IMR-90 (cell line): ENCODE measurements around the gene PRKCB. TPM values are rescaled to one million over a fixed set of nuclear protein-coding genes. Genes with fewer than 3 reads are reported as not detected.

Experiments used
- ATAC-seq: fragments of 200-7000 bp; cut with Tn5 transposase; 2 replicates; pipeline ENCODE4 v1.9.1; 2020; ENCODE audit warnings: low read depth, mild to moderate bottlenecking, moderate library complexity
- BruUV-seq: library from RNA; stranded (reverse); fragments of 400-500 nt; replicated peaks from 2 replicates; lab custom pipeline; 2021; lab: Mats Ljungman, UMichigan
- CTCF ChIA-PET: fragments of 300-600 bp; formaldehyde crosslinking; extraction: SDS; loops from one replicate; lab custom pipeline; 2021; ENCODE audit warnings: antibody characterized with exemption; lab: Yijun Ruan, JAX
- POLR2A ChIA-PET: fragments of 300-600 bp; sonication (Branson Sonifier 250); formaldehyde crosslinking; loops from one replicate; lab custom pipeline; 2022; ENCODE audit warnings: antibody characterized with exemption; ENCODE audit not compliant: unreplicated experiment; lab: Charles Lee
- DNase-seq: peaks from one replicate; pipeline ENCODE4 v3.0.0; 2013
- H2AFZ ChIP-seq: replicated peaks from 2 replicates; pipeline ENCODE3; 2013; ENCODE audit warnings: low read length, mild to moderate bottlenecking; ENCODE audit not compliant: poor library complexity
- H2AK5ac ChIP-seq: 2 replicates; pipeline ENCODE4 v1.6.1; 2013; ENCODE audit warnings: low read depth, low read length, inconsistent platforms
- H2AK9ac ChIP-seq: replicated peaks from 2 replicates; pipeline ENCODE3; 2013; ENCODE audit warnings: mild to moderate bottlenecking, low read depth, low read length, moderate library complexity; ENCODE audit not compliant: poor library complexity
- H2BK120ac ChIP-seq: 2 replicates; pipeline ENCODE4 v1.6.1; 2013; ENCODE audit warnings: low read depth, low read length, inconsistent platforms
- H2BK15ac ChIP-seq: 3 replicates; pipeline ENCODE4 v1.6.1; 2013; ENCODE audit warnings: low read depth, low read length, inconsistent platforms
- H2BK20ac ChIP-seq: 2 replicates; pipeline ENCODE4 v1.6.1; 2013; ENCODE audit warnings: low read depth, mild to moderate bottlenecking, inconsistent platforms, low read length, moderate library complexity
- H2BK5ac ChIP-seq: 2 replicates; pipeline ENCODE4 v1.6.1; 2013; ENCODE audit warnings: mild to moderate bottlenecking, low read depth, low read length, inconsistent platforms; ENCODE audit not compliant: poor library complexity, severe bottlenecking
- H3K14ac ChIP-seq: replicated peaks from 2 replicates; pipeline ENCODE4 v1.6.1; 2013; ENCODE audit warnings: low read depth, low read length, inconsistent platforms
- H3K18ac ChIP-seq: 2 replicates; pipeline ENCODE4 v1.6.1; 2013; ENCODE audit warnings: low read depth, low read length, control low read depth
- H3K23ac ChIP-seq: 2 replicates; pipeline ENCODE4 v1.6.1; 2013; ENCODE audit warnings: low read depth, low read length, inconsistent platforms
- H3K27ac ChIP-seq: 2 replicates; pipeline ENCODE4 v1.5.1; 2013; ENCODE audit warnings: mild to moderate bottlenecking, control low read depth, low read length; ENCODE audit not compliant: insufficient read depth
- H3K27me3 ChIP-seq: 2 replicates; pipeline ENCODE4 v1.6.1; 2013; ENCODE audit warnings: low read length; ENCODE audit not compliant: control insufficient read depth, insufficient read depth
- H3K36me3 ChIP-seq: 2 replicates; pipeline ENCODE4 v1.6.1; 2013; ENCODE audit warnings: low read length, mixed read lengths; ENCODE audit not compliant: control insufficient read depth, insufficient read depth
- H3K4ac ChIP-seq: 2 replicates; pipeline ENCODE4 v1.6.1; 2013; ENCODE audit warnings: low read depth, low read length, inconsistent platforms
- H3K4me1 ChIP-seq: 2 replicates; pipeline ENCODE4 v1.6.1; 2013; ENCODE audit warnings: low read length, mixed read lengths; ENCODE audit not compliant: control insufficient read depth, insufficient read depth
- H3K4me2 ChIP-seq: 2 replicates; pipeline ENCODE4 v1.6.1; 2013; ENCODE audit warnings: low read depth, mild to moderate bottlenecking, control low read depth, low read length, moderate library complexity
- H3K4me3 ChIP-seq: 2 replicates; pipeline ENCODE4 v1.5.1; 2013; ENCODE audit warnings: low read depth, mild to moderate bottlenecking, control low read depth, low read length, moderate library complexity; ENCODE audit not compliant: insufficient read depth
- H3K56ac ChIP-seq: 2 replicates; pipeline ENCODE4 v1.6.1; 2013; ENCODE audit warnings: low read length, inconsistent platforms; ENCODE audit not compliant: insufficient read depth; ENCODE audit errors: extremely low read depth
- H3K79me1 ChIP-seq, 2 experiments: 2 replicates each; pipeline ENCODE4 v1.6.1; 2013; ENCODE audit warnings: low read length in 2 of 2, inconsistent platforms in 1 of 2, low read depth in 1 of 2
- H3K9ac ChIP-seq: 2 replicates; pipeline ENCODE4 v1.6.1; 2013; ENCODE audit warnings: low read depth, low read length, control low read depth
- H3K9me1 ChIP-seq: 2 replicates; pipeline ENCODE4 v1.6.1; 2013; ENCODE audit warnings: low read length, inconsistent platforms; ENCODE audit not compliant: insufficient read depth
- H3K9me3 ChIP-seq: 2 replicates; pipeline ENCODE4 v1.6.1; 2013; ENCODE audit warnings: low read length; ENCODE audit not compliant: control insufficient read depth, insufficient read depth
- H4K20me1 ChIP-seq: 2 replicates; pipeline ENCODE4 v1.6.1; 2013; ENCODE audit warnings: low read length, inconsistent platforms; ENCODE audit not compliant: insufficient read depth
- H4K5ac ChIP-seq: 2 replicates; pipeline ENCODE4 v1.6.1; 2013; ENCODE audit warnings: mild to moderate bottlenecking, low read depth, low read length, control low read depth
- H4K8ac ChIP-seq, 2 experiments: 2 replicates each; pipeline ENCODE4 v1.6.1; 2013; ENCODE audit warnings: low read depth in 2 of 2, low read length in 2 of 2, control low read depth in 1 of 2, inconsistent platforms in 1 of 2
- H4K91ac ChIP-seq: 2 replicates; pipeline ENCODE4 v1.6.1; 2013; ENCODE audit warnings: low read depth, low read length, inconsistent platforms; ENCODE audit not compliant: insufficient read depth
- BHLHE40 ChIP-seq: fragments of 150-350 bp; IDR thresholded peaks from 2 replicates; pipeline ENCODE4 v1.6.1; 2016; ENCODE audit warnings: mild to moderate bottlenecking, low read depth, low read length
- CEBPB ChIP-seq: IDR thresholded peaks from 2 replicates; pipeline ENCODE4 v1.6.1; 2012; ENCODE audit warnings: low read depth, low read length, improper control_type of control experiment
- CHD1 ChIP-seq: IDR thresholded peaks from 2 replicates; pipeline ENCODE4 v1.6.1; 2012; ENCODE audit warnings: low read depth, low read length, improper control_type of control experiment
- FOS ChIP-seq: fragments of 150-350 bp; IDR thresholded peaks from 2 replicates; pipeline ENCODE4 v1.6.1; 2016; ENCODE audit warnings: low read depth, low read length
- MAFK ChIP-seq: IDR thresholded peaks from 2 replicates; pipeline ENCODE4 v1.6.1; 2012; ENCODE audit warnings: low read depth, low read length, improper control_type of control experiment
- MAZ ChIP-seq: IDR thresholded peaks from 2 replicates; pipeline ENCODE4 v1.6.1; 2012; ENCODE audit warnings: low read depth, mild to moderate bottlenecking, low read length, improper control_type of control experiment, moderate library complexity, borderline replicate concordance
- NFE2L2 ChIP-seq: fragments of 150-350 bp; IDR thresholded peaks from 2 replicates; pipeline ENCODE4 v1.6.1; 2016; ENCODE audit warnings: low read depth, mild to moderate bottlenecking, low read length
- POLR2A ChIP-seq: IDR thresholded peaks from 2 replicates; pipeline ENCODE4 v1.6.1; 2012; ENCODE audit warnings: mild to moderate bottlenecking, low read depth, low read length
- RFX5 ChIP-seq: IDR thresholded peaks from 2 replicates; pipeline ENCODE4 v1.8.0; 2012; ENCODE audit warnings: low read depth, mild to moderate bottlenecking, low read length, moderate library complexity
- WGBS, 2 experiments: methylation state at CpG; one replicate each; pipeline versions ENCODE4 v1.1.5 to v1.1.7; 2013; ENCODE audit warnings: missing lambda C conversion rate in 2 of 2; ENCODE audit not compliant: insufficient read length in 1 of 2; ENCODE audit errors: extremely low coverage in 2 of 2; 5-methylcytosine and 5-hydroxymethylcytosine counted together
- dilution Hi-C: fragments of 300-500 bp; cut with HindIII; formaldehyde crosslinking; loops from one replicate; pipeline ENCODE4 v1.14.3; 2018; ENCODE audit warnings: low sequenced_read_pairs; ENCODE audit not compliant: unreplicated experiment
- in situ Hi-C: fragments of 300-500 bp; cut with MboI; formaldehyde crosslinking; loops from 3 replicates; pipeline ENCODE4 v1.14.3; 2019; ENCODE audit warnings: low sequenced_read_pairs, inconsistent platforms, mixed read lengths
- intact Hi-C: fragments of 100-400 bp; cut with micrococcal nuclease; formaldehyde crosslinking; loops from 2 replicates; pipeline ENCODE4 v1.10.0; 2022
- polyA plus RNA-seq, 3 experiments: library from polyadenylated mRNA; depleted of rRNA; stranded (reverse); fragments of >200 nt; gene quantifications; 2 replicates each; pipeline ENCODE4 v1.2.3, GENCODE V29; 2012; ENCODE audit warnings: low replicate concordance in 1 of 3
- total RNA-seq: library from RNA; depleted of rRNA; stranded (reverse); fragments of >200 nt; gene quantifications from 2 replicates; pipeline ENCODE4 v1.2.3, GENCODE V29; 2012
- TF ChIP-seq, protein P1 (sequence below): fragments of 150-350 bp; IDR thresholded peaks from 2 replicates; pipeline ENCODE4 v1.6.1; 2017; ENCODE audit warnings: mild to moderate bottlenecking, antibody characterized with exemption, low read length, low read depth

The PRKCB gene
- total and polyA plus RNA-seq, 2 of the 4 experiments (the other 2 are of a cell fraction), result under 0.01 TPM; not detected in 1

DNA sequence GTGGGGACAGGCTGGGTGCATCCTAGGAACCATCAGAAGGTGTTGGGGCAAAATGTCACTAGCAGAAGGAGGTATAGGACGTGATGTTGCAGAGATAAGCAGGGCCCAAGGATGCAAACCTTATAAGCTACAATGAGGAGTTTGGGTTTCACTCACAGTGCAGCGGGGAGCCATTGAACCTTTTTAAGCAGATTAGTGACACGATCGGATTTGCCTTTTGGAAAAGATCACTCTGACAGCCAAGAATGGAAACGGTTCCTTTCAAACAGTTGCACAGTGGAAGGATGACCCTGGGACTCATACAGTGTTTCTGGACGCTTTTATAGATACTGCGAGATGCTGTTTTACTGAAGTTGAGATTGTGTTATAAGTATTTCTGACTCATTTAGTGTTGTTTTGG, 288.5 kb downstream of the PRKCB start:
- no peak for DNase-seq
- Histone ChIP-seq H3K27ac (no peak overlapping the region), H3K4me2 (no peak overlapping the region), H2AK9ac (no peak overlapping the region), H2BK20ac (no peak overlapping the region), H3K9me1 (no peaks in the 10 kb centered on the region), H3K18ac (no peak overlapping the region), H2BK120ac (no peak overlapping the region), H3K23ac (no peak overlapping the region), H3K36me3 (no peaks in the 10 kb centered on the region), H3K4ac (no peak overlapping the region), H3K4me1 (no peaks in the 10 kb centered on the region), H4K91ac (no peak overlapping the region), H2BK15ac (no peak overlapping the region), H3K4me3 (no peak overlapping the region), H4K20me1 (no peaks in the 10 kb centered on the region), H4K5ac (no peak overlapping the region), H3K9me3 (no peaks in the 10 kb centered on the region), H2BK5ac (no peak overlapping the region), H3K14ac (no peak overlapping the region), H4K8ac (no peak overlapping the region), H2AFZ (no peak overlapping the region), H3K27me3 (no peaks in the 10 kb centered on the region), H3K9ac (no peak overlapping the region), H3K56ac (no peak overlapping the region), H2AK5ac (no peak overlapping the region), H3K79me1 (no peaks in the 10 kb centered on the region)
- dilution Hi-C loops (no loop called here), intact Hi-C loops (no loop called here), in situ Hi-C loops (no loop called here)
- no peak for ATAC-seq
- TF ChIP-seq MAFK, result no peak
- no peak for TF ChIP-seq NFE2L2
- no peak for TF ChIP-seq RFX5
- no peak for TF ChIP-seq FOS
- TF ChIP-seq POLR2A, result no peak
- no peak for TF ChIP-seq CEBPB
- TF ChIP-seq, protein P1, sequence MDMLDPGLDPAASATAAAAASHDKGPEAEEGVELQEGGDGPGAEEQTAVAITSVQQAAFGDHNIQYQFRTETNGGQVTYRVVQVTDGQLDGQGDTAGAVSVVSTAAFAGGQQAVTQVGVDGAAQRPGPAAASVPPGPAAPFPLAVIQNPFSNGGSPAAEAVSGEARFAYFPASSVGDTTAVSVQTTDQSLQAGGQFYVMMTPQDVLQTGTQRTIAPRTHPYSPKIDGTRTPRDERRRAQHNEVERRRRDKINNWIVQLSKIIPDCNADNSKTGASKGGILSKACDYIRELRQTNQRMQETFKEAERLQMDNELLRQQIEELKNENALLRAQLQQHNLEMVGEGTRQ, result no peak
- TF ChIP-seq BHLHE40, result no peak
- no peak for TF ChIP-seq CHD1
- TF ChIP-seq MAZ, result no peak
- CTCF ChIA-PET, result no interaction called here
- POLR2A ChIA-PET, result no interaction called here
- WGBS, 2 experiments, result 47% methylated on average over 3 of the region's 7 CpGs; no CpG with 5 or more reads in 1 of the 2 experiments
- BruUV-seq, result no TSS peak
